Heart right ventricle (tissue), 16 donors: ENCODE measurements around the gene ATP11A. TPM values are rescaled to one million over a fixed set of nuclear protein-coding genes. Genes with fewer than 3 reads are reported as not detected.

Experiments used
- ATAC-seq, 8 donors: fragments of 200-7000 bp; cut with Tn5 transposase; one replicate each; pipeline ENCODE4 v1.9.1; 2020; ENCODE audit warnings: mild to moderate bottlenecking in 8 of 8, moderate library complexity in 8 of 8, moderate number of reproducible peaks in 1 of 8
- DNase-seq, 2 donors: peaks; one replicate each; pipeline ENCODE4 v3.0.0-alpha.2; 2020
- H3K27ac ChIP-seq, 10 donors: fragments of 200-600 bp; sonication (generic) in 2 of 10; one replicate each; pipeline versions ENCODE4 v1.5.0 to v1.8.0; 2020 to 2022; ENCODE audit warnings: mild to moderate bottlenecking in 3 of 10
- H3K27me3 ChIP-seq, 7 donors: fragments of 200-600 bp; one replicate each; pipeline ENCODE4 v1.8.0; 2021 to 2022; ENCODE audit warnings: mild to moderate bottlenecking in 2 of 7
- H3K36me3 ChIP-seq, 9 donors: fragments of 200-600 bp; sonication (generic) in 1 of 9; one replicate each; pipeline versions ENCODE4 v1.5.0 to v1.8.0; 2020 to 2022; ENCODE audit warnings: mild to moderate bottlenecking in 2 of 9
- H3K4me1 ChIP-seq, 9 donors: fragments of 200-600 bp; sonication (generic) in 1 of 9; one replicate each; pipeline versions ENCODE4 v1.5.0 to v1.8.0; 2020 to 2022; ENCODE audit warnings: mild to moderate bottlenecking in 4 of 9
- H3K4me3 ChIP-seq, 10 donors: fragments of 200-600 bp; sonication (generic) in 2 of 10; one replicate each; pipeline versions ENCODE4 v1.5.0 to v1.8.0; 2020 to 2022; ENCODE audit warnings: mild to moderate bottlenecking in 7 of 10, moderate library complexity in 2 of 10
- H3K9me3 ChIP-seq, 11 donors: fragments of 200-600 bp in 10 of 11; sonication (generic) in 2 of 11; one replicate each; pipeline versions ENCODE4 v1.5.0 to v1.8.0; 2013 to 2022; ENCODE audit warnings: mild to moderate bottlenecking in 2 of 11, control low read depth in 1 of 11, moderate library complexity in 1 of 11
- WGBS, 2 donors: extraction: QIAGEN DNeasy Blood & Tissue Kit; methylation state at CpG; one replicate each; pipeline ENCODE4 v1.1.7; 2013; ENCODE audit warnings: inconsistent platforms in 1 of 2; 5-methylcytosine and 5-hydroxymethylcytosine counted together
- intact Hi-C, 10 donors: fragments of 100-400 bp; cut with DNase I; formaldehyde crosslinking; loops; one replicate each; pipeline versions ENCODE4 v1.11.1 to v1.14.2; 2022
- polyA plus RNA-seq, 2 donors: library from polyadenylated mRNA; stranded (reverse); fragments of 200-250 nt; gene quantifications; one replicate each; pipeline ENCODE4 v1.2.3, GENCODE V29; 2013
- total RNA-seq, 10 donors: library from RNA; stranded (reverse); fragmentation: NEBNext Ultra II Directional in 3 of 10; extraction: Animal tissue kit (Norgen Biotek cat#: 25700) in 3 of 10; gene quantifications; one replicate each; pipeline versions ENCODE4 v1.2.1 to v1.2.4, GENCODE V29; 2021 to 2023
- TF ChIP-seq, protein P1 (sequence below), 9 donors: fragments of 200-600 bp; sonication (generic) in 2 of 9; IDR thresholded peaks; one replicate each; pipeline versions ENCODE4 v1.5.0 to v1.8.0; 2021 to 2022; ENCODE audit warnings: antibody characterized with exemption in 9 of 9, mild to moderate bottlenecking in 5 of 9, moderate library complexity in 1 of 9
- donor health status: Arrhythmogenic right ventricular cardiomyopathy.
- donor health status: ischemic (EF 13 %, LVEDD 7.1; RV severe dilation, severe dysfunction).
- donor health status: healthy with polysubstance abuse.
- donor health status: DM: no; HTN: yes; CAD: no.
- donor health status: DM: no; HTN: no; CAD: no.
- donor health status: ischemic (EF 25% LVEDD 6.9; RV normal size, moderate dysfunction).
- donor health status: ischemic (EF 25% LVEDD 5.7; RV mildly dilated, moderate dysfunction).
- donor health status: healthy.
- donor health status: DM: yes; HTN: yes; CAD: no.
- donor health status: Ischemic cardiomyopathy.
- donor health status: ischemic (EF 35%, LVEDD 5.7; RV mildly dilated, moderate dysfunction).
- donor health status: nonischemic (EF 11% LVEDD 7.7; RV severe dilation, severe dysfunction).
- donor health status: DM: yes; HTN: yes; CAD: no.
- donor health status: PGD.
- donor health status: ischemic (EF 29% LVEDD 5.4; RV normal size, mild dysfunction).
- donor health status: nonischemic (EF 23%, LVEDD 6.1; RV moderate dilation, normal function).

The ATP11A gene
- total and polyA plus RNA-seq, 12 donors: 20.0 to 164 (median 107) TPM

- no peaks in the 10 kb centered on the region for H3K27me3 ChIP-seq
- H3K9me3 ChIP-seq: no peaks in the 10 kb centered on the region
- no peaks in the 10 kb centered on the region for H3K36me3 ChIP-seq
- TF ChIP-seq, protein P1, sequence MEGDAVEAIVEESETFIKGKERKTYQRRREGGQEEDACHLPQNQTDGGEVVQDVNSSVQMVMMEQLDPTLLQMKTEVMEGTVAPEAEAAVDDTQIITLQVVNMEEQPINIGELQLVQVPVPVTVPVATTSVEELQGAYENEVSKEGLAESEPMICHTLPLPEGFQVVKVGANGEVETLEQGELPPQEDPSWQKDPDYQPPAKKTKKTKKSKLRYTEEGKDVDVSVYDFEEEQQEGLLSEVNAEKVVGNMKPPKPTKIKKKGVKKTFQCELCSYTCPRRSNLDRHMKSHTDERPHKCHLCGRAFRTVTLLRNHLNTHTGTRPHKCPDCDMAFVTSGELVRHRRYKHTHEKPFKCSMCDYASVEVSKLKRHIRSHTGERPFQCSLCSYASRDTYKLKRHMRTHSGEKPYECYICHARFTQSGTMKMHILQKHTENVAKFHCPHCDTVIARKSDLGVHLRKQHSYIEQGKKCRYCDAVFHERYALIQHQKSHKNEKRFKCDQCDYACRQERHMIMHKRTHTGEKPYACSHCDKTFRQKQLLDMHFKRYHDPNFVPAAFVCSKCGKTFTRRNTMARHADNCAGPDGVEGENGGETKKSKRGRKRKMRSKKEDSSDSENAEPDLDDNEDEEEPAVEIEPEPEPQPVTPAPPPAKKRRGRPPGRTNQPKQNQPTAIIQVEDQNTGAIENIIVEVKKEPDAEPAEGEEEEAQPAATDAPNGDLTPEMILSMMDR (IDR thresholded peaks at IDR 0.05): no peak
- no peak for DNase-seq
- peak overlapping the region in 9 of 10 donors; percentile 33 to 92 (median 86) for H3K27ac ChIP-seq
- ATAC-seq: no peak
- H3K4me3 ChIP-seq: no peak overlapping the region
- H3K4me1 ChIP-seq: peaks cover 16 to 89% (median 69%) of the 10 kb centered on the region in 9 donors
- intact Hi-C loops: loop anchor here in 3 of 10 donors (5.0 kb wide), 1 partner anchor 33 kb away; the partner anchor contains the start of gene ATP11A (in 3 of the 3)
- WGBS, 2 donors: 80 to 86% methylated on average over 12 of the region's 12 CpGs
Measured at GRCh38 chr13:112724788-112725345, 35.0 kb downstream of the ATP11A start.

- no peaks in the 10 kb centered on the region for H3K9me3 ChIP-seq
- no peaks in the 10 kb centered on the region for H3K36me3 ChIP-seq
- WGBS, 2 donors: 48 to 55% methylated on average over 18 of the region's 18 CpGs
- TF ChIP-seq, protein P1 (IDR thresholded peaks at IDR 0.05): no peak
- peak in 1 of 2 donors; percentile 45 for DNase-seq
- H3K27ac ChIP-seq: peak overlapping the region in 9 of 10 donors; percentile 33 to 92 (median 86)
- intact Hi-C loops: loop anchor here in 3 of 10 donors (5.0 kb wide), 1 partner anchor 33 kb away; the partner anchor contains the start of gene ATP11A (in 3 of the 3)
- H3K4me3 ChIP-seq: peak overlapping the region in 3 of 10 donors; percentile 5 to 28 (median 15)
- peak in 7 of 8 donors; percentile 30 to 62 (median 45) for ATAC-seq
- H3K27me3 ChIP-seq: no peaks in the 10 kb centered on the region
- H3K4me1 ChIP-seq: peaks cover 17 to 93% (median 72%) of the 10 kb centered on the region in 9 donors
Measured at GRCh38 chr13:112725346-112726015, 35.6 kb downstream of the ATP11A start.

GRCh38 chr13:112726016-112726767 is 36.4 kb downstream of the ATP11A start:
- intact Hi-C loops: loop anchor here in 3 of 10 donors (5.0 kb wide), 1 partner anchor 34 kb away; the partner anchor contains the start of gene ATP11A (in 3 of the 3)
- DNase-seq (no peak), ATAC-seq (no peak)
- H3K36me3 ChIP-seq: no peaks in the 10 kb centered on the region
- no peaks in the 10 kb centered on the region for H3K27me3 ChIP-seq
- 40 to 53% methylated on average over 17 of the region's 17 CpGs for WGBS, 2 donors
- H3K27ac ChIP-seq: peak overlapping the region in 9 of 10 donors; percentile 33 to 92 (median 86)
- peaks cover 19 to 96% (median 68%) of the 10 kb centered on the region in 9 donors for H3K4me1 ChIP-seq
- peak overlapping the region in 3 of 10 donors; percentile 5 to 28 (median 15) for H3K4me3 ChIP-seq
- no peaks in the 10 kb centered on the region for H3K9me3 ChIP-seq
- TF ChIP-seq, protein P1 (IDR thresholded peaks at IDR 0.05): no peak

DNA sequence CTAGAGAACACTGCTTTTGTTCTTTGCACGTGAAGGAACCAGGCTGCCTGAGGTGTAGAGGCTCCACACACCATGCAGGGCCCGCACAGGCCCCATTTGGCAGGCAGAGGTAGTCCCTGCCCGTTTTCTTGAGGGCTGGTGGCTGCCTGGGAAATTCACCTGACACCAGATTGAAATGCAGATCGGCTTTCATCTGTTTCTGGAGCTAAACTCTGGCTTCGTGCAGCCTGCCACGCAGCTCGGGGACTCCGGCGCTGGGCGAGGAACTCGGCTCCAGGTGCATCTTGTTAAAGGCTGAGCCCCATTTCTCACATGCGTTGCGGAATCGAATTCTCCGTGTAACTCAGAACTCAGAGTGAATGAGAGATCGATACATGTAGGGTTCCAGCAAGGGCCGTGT is 37.7 kb downstream of the ATP11A start:
- H3K9me3 ChIP-seq: no peaks in the 10 kb centered on the region
- peaks cover 15 to 87% (median 56%) of the 10 kb centered on the region in 9 donors for H3K4me1 ChIP-seq
- H3K4me3 ChIP-seq: no peak overlapping the region
- TF ChIP-seq, protein P1 (IDR thresholded peaks at IDR 0.05): no peak
- ATAC-seq (no peak), DNase-seq (no peak)
- H3K27ac ChIP-seq: peak overlapping the region in 9 of 10 donors; percentile 30 to 93 (median 86)
- H3K36me3 ChIP-seq: no peaks in the 10 kb centered on the region
- 78 to 80% methylated on average over 17 of the region's 17 CpGs for WGBS, 2 donors
- intact Hi-C loops: loop anchor here in 3 of 10 donors (5.0 kb wide), 1 partner anchor 35 kb away; the partner anchor contains the start of gene ATP11A (in 3 of the 3)
- H3K27me3 ChIP-seq: no peaks in the 10 kb centered on the region
